Calu3 (cell line): ENCODE data around the gene DIPK1A. TPM values are rescaled to one million over a fixed set of nuclear protein-coding genes. Genes with fewer than 3 reads are reported as not detected.

Source experiments
- BruUV-seq: library from RNA; stranded (reverse); fragments of 400-500 nt; replicated peaks from 2 replicates; lab custom pipeline; 2021; lab: Mats Ljungman, UMichigan
- CTCF ChIA-PET: fragments of 300-600 bp; sonication (Branson Sonifier 250); formaldehyde crosslinking; loops from one replicate; lab custom pipeline; 2022; ENCODE audit warnings: antibody characterized with exemption; lab: Charles Lee
- DNase-seq: peaks from one replicate; pipeline ENCODE4 v3.0.0; 2022
- H3K27ac Mint-ChIP-seq: one replicate; pipeline ENCODE4 v1.8.0; 2022; ENCODE audit warnings: mixed read lengths; ENCODE audit not compliant: unreplicated experiment
- H3K27me3 Mint-ChIP-seq: one replicate; pipeline ENCODE4 v1.8.0; 2022; ENCODE audit warnings: mixed read lengths; ENCODE audit not compliant: unreplicated experiment
- H3K36me3 Mint-ChIP-seq: one replicate; pipeline ENCODE4 v1.8.0; 2022; ENCODE audit warnings: mild to moderate bottlenecking, moderate library complexity, mixed read lengths; ENCODE audit not compliant: insufficient read depth, unreplicated experiment
- H3K4me1 Mint-ChIP-seq: one replicate; pipeline ENCODE4 v1.8.0; 2022; ENCODE audit warnings: mild to moderate bottlenecking, low read depth, mixed read lengths; ENCODE audit not compliant: unreplicated experiment
- H3K4me3 Mint-ChIP-seq: one replicate; pipeline ENCODE4 v1.8.0; 2022; ENCODE audit warnings: mild to moderate bottlenecking, low read depth, moderate library complexity, mixed read lengths; ENCODE audit not compliant: unreplicated experiment
- H3K9me3 Mint-ChIP-seq: one replicate; pipeline ENCODE4 v1.8.0; 2022; ENCODE audit warnings: low read depth, mixed read lengths; ENCODE audit not compliant: unreplicated experiment
- CTCF ChIP-seq: fragments of 200-600 bp; IDR thresholded peaks from one replicate; pipeline ENCODE4 v1.8.0; 2022; ENCODE audit warnings: antibody characterized with exemption; ENCODE audit not compliant: unreplicated experiment
- intact Hi-C: fragments of 100-400 bp; cut with micrococcal nuclease; formaldehyde crosslinking; loops from one replicate; pipeline ENCODE4 v1.10.0; 2022; ENCODE audit not compliant: unreplicated experiment
- total RNA-seq: library from RNA; stranded (reverse); gene quantifications from 2 replicates; pipeline ENCODE4 v1.2.3, GENCODE V29; 2022

DIPK1A gene
- total RNA-seq, 1 experiment from 2014 or later, result 4.9 TPM

GRCh38 chr1:92797297-92797696, 164.0 kb downstream of the DIPK1A start:
- Mint-ChIP-seq H3K27ac (no peak overlapping the region), H3K27me3 (no peaks in the 10 kb centered on the region), H3K4me1 (peaks cover 7% of the 10 kb centered on the region), H3K9me3 (no peaks in the 10 kb centered on the region), H3K36me3 (no peaks in the 10 kb centered on the region), H3K4me3 (no peak overlapping the region)
- CTCF ChIA-PET, result interaction anchor here (0.6 kb wide), 2 partner anchors 49 to 741 kb away, joined by 3 to 4 read pairs; no protein-coding TSS in a partner anchor
- TF ChIP-seq CTCF, result no peak
- BruUV-seq, result no TSS peak
- DNase-seq, result no peak
- intact Hi-C loops, result no loop called here

DNA sequence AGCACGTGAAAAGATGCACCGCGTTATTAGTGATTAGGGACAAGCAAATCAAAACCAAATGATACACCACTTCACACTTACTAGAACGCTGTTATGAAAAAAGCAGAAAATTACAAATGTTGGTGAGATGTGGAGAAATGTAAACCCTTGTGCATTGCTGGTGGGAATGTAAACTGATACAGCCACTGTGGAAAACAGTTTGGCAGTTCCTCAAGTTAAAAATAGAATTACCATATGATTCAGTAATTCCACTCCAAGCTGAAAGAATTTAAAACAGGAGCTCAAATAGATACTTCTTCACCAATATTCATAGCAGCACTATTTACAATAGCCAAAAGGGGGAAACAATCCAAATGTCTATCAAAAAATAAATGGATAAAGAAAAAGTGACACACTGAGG, 166.1 kb downstream of the DIPK1A start:
- no TSS peak for BruUV-seq

DNA sequence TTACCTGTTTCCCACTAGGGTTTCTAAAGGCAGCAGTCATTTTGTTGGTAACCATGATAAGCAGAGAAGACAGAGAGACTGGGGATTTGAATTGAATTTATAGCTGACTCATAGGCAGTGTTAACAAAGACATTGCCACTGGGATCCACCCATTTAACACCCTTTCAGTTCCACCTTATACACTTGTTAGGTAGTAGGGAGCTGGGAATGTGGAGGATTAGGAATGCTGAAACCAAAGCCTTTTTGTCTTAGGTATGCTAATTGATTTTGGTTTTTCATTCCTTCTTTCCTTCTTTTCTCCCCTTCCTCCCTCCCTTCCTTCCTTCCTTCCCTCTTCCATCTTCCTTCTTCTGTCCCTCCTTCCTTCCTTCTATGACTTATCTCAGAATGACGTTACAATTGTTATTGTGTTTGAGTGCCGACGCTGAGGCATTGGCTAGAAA, 168.9 kb downstream of the DIPK1A start:
- no TSS peak for BruUV-seq
- Mint-ChIP-seq H3K36me3 (no peaks in the 10 kb centered on the region), H3K27me3 (no peaks in the 10 kb centered on the region), H3K27ac (no peak overlapping the region), H3K4me1 (peaks cover 9% of the 10 kb centered on the region), H3K9me3 (no peaks in the 10 kb centered on the region), H3K4me3 (no peak overlapping the region)
- TF ChIP-seq CTCF, result no peak
- intact Hi-C loops, result no loop called here
- CTCF ChIA-PET, result interaction anchor here (0.7 to 2.5 kb wide), 2 partner anchors 12 to 82 kb away, joined by 3 to 6 read pairs; no protein-coding TSS in a partner anchor
- DNase-seq, result no peak

More for the DNA sequence above, 166.1 kb downstream of the DIPK1A start:
- intact Hi-C loops, result no loop called here
- Mint-ChIP-seq H3K9me3 (no peaks in the 10 kb centered on the region), H3K27me3 (no peaks in the 10 kb centered on the region), H3K4me3 (no peak overlapping the region), H3K36me3 (no peaks in the 10 kb centered on the region), H3K4me1 (peaks cover 9% of the 10 kb centered on the region), H3K27ac (no peak overlapping the region)
- TF ChIP-seq CTCF, result no peak
- CTCF ChIA-PET, result no interaction called here
- DNase-seq, result no peak

Other genes with a start within 250 kb of the DIPK1A start
- 29.5 and 33.9 TPM in 2 replicates for gene EVI5, start 176.4 kb downstream of the DIPK1A start, total RNA-seq
- gene RPL5, start 129.4 kb downstream of the DIPK1A start, total RNA-seq, result 672 and 835 TPM in 2 replicates
- 46.6 and 47.1 TPM in 2 replicates for gene MTF2, start 117.8 kb upstream of the DIPK1A start, total RNA-seq
- 66.1 and 68.0 TPM in 2 replicates for gene TMED5, start 219.0 kb upstream of the DIPK1A start, total RNA-seq
- 22.6 and 22.7 TPM in 2 replicates for gene CCDC18, start 219.3 kb upstream of the DIPK1A start, total RNA-seq